HCT116 (cell line): ENCODE data around the gene SPIRE2. TPM values are rescaled to one million over a fixed set of nuclear protein-coding genes. Genes with fewer than 3 reads are reported as not detected.

Experiments
- ATAC-seq: fragments of 200-7000 bp; cut with Tn5 transposase; 2 replicates; pipeline ENCODE4 v1.9.1; 2020; ENCODE audit warnings: mild to moderate bottlenecking, moderate library complexity
- BruUV-seq: library from RNA; stranded (reverse); fragments of 400-500 nt; replicated peaks from 2 replicates; lab custom pipeline; 2021; lab: Mats Ljungman, UMichigan
- CTCF ChIA-PET: fragments of 300-600 bp; sonication (Branson Sonifier 250); formaldehyde crosslinking; loops from one replicate; lab custom pipeline; 2021; ENCODE audit warnings: antibody characterized with exemption; lab: Charles Lee
- POLR2A ChIA-PET: fragments of 300-600, 350-600 bp; sonication (Branson Sonifier 250); formaldehyde crosslinking; loops from one replicate; lab custom pipeline; 2021; ENCODE audit warnings: antibody characterized with exemption; lab: Charles Lee
- RAD21 ChIA-PET, 2 experiments: fragments of 300-600 bp; sonication (Branson Sonifier 250); formaldehyde crosslinking; loops; one replicate each; lab custom pipeline; 2023; ENCODE audit warnings: low total read pairs in 2 of 2; ENCODE audit not compliant: uncharacterized antibody in 2 of 2, unreplicated experiment in 2 of 2, low non-redundant PET in 1 of 2; lab: Charles Lee
- DNase-seq: peaks from one replicate; pipeline ENCODE4 v3.0.0-alpha.2; 2010; ENCODE audit warnings: low read depth, low spot score
- H2AFZ ChIP-seq: fragments of 200-600 bp; shearing (Covaris generic), sonication (generic); 2 replicates; pipeline ENCODE4 v1.6.1; 2017; ENCODE audit warnings: low read depth, mixed run types, mixed read lengths, antibody characterized with exemption, low read length; ENCODE audit not compliant: poor library complexity, severe bottlenecking
- H3K27ac ChIP-seq: 2 replicates; pipeline ENCODE4 v1.5.1; 2012; ENCODE audit warnings: low read depth, low read length
- H3K27me3 ChIP-seq: fragments of 200-600 bp; sonication (generic); 2 replicates; pipeline ENCODE4 v1.6.1; 2016; ENCODE audit warnings: mixed run types, low read length, mixed read lengths; ENCODE audit not compliant: insufficient read depth
- H3K36me3 ChIP-seq, 2 experiments: fragments of 200-500 bp in 1 of 2; fragments of 200-600 bp in 1 of 2; sonication (Bioruptor generic) in 1 of 2; sonication (generic) in 1 of 2; 2 replicates each; pipeline versions ENCODE4 v1.5.1 to v1.6.1; 2014 to 2016; ENCODE audit warnings: low read length in 2 of 2, inconsistent platforms in 1 of 2, mixed read lengths in 1 of 2, mixed run types in 1 of 2; ENCODE audit not compliant: insufficient read depth in 2 of 2, control insufficient read depth in 1 of 2
- H3K4me1 ChIP-seq, 2 experiments: fragments of 200-600 bp in 1 of 2; sonication (generic) in 1 of 2; 2 replicates each; pipeline versions ENCODE4 v1.5.1 to v1.6.1; 2012 to 2017; ENCODE audit warnings: low read length in 2 of 2, inconsistent platforms in 1 of 2, mild to moderate bottlenecking in 1 of 2, mixed read lengths in 1 of 2, mixed run types in 1 of 2, moderate library complexity in 1 of 2; ENCODE audit not compliant: insufficient read depth in 2 of 2, control insufficient read depth in 1 of 2
- H3K4me2 ChIP-seq: fragments of 200-600 bp; sonication (generic); 2 replicates; pipeline ENCODE4 v1.6.1; 2017; ENCODE audit warnings: mixed run types, low read length, mixed read lengths
- H3K4me3 ChIP-seq, 2 experiments: fragments of 200-600 bp in 1 of 2; sonication (generic) in 1 of 2; replicated peaks in 1 of 2; 2 replicates each; pipeline ENCODE4 v1.5.1; 2011 to 2016; ENCODE audit warnings: low read length in 2 of 2, control low read depth in 1 of 2, low read depth in 1 of 2, mild to moderate bottlenecking in 1 of 2, mixed read lengths in 1 of 2, mixed run types in 1 of 2
- H3K79me2 ChIP-seq: fragments of 200-600 bp; sonication (generic); 2 replicates; pipeline ENCODE4 v1.6.1; 2017; ENCODE audit warnings: mild to moderate bottlenecking, mixed run types, low read length, moderate library complexity, mixed read lengths; ENCODE audit not compliant: insufficient read depth
- H3K9ac ChIP-seq: fragments of 200-600 bp; sonication (generic); 2 replicates; pipeline ENCODE4 v1.6.1; 2016; ENCODE audit warnings: low read length, mixed read lengths
- H3K9me2 ChIP-seq: fragments of 200-600 bp; sonication (generic), shearing (Covaris generic); 2 replicates; pipeline ENCODE4 v1.6.1; 2017; ENCODE audit warnings: mixed run types, mild to moderate bottlenecking, moderate library complexity; ENCODE audit not compliant: insufficient read depth
- H3K9me3 ChIP-seq, 2 experiments: fragments of 200-500 bp in 1 of 2; fragments of 200-600 bp in 1 of 2; sonication (Bioruptor generic) in 1 of 2; sonication (generic) in 1 of 2; 2 replicates each; pipeline ENCODE4 v1.6.1; 2014 to 2017; ENCODE audit warnings: low read length in 2 of 2, mixed read lengths in 2 of 2, inconsistent platforms in 1 of 2, low read depth in 1 of 2, mild to moderate bottlenecking in 1 of 2, mixed run types in 1 of 2, moderate library complexity in 1 of 2; ENCODE audit not compliant: control insufficient read depth in 1 of 2, insufficient read depth in 1 of 2
- H4K20me1 ChIP-seq: fragments of 200-600 bp; sonication (generic), shearing (Covaris generic); 2 replicates; pipeline ENCODE4 v1.6.1; 2017; ENCODE audit warnings: mixed run types, mild to moderate bottlenecking, moderate library complexity; ENCODE audit not compliant: insufficient read depth
- ELF1 ChIP-seq: IDR thresholded peaks from 2 replicates; pipeline ENCODE4 v1.6.1; 2012; ENCODE audit warnings: low read depth, borderline replicate concordance
- EZH2phosphoT487 ChIP-seq: fragments of 200-600 bp; IDR thresholded peaks from 2 replicates; pipeline ENCODE4 v1.6.1; 2018; ENCODE audit warnings: antibody characterized with exemption, borderline replicate concordance
- FOSL1 ChIP-seq: IDR thresholded peaks from 2 replicates; pipeline ENCODE4 v1.6.1; 2012; ENCODE audit warnings: low read depth
- MAX ChIP-seq: IDR thresholded peaks from 2 replicates; pipeline ENCODE4 v1.6.1; 2012
- POLR2A ChIP-seq: IDR thresholded peaks from 2 replicates; pipeline ENCODE4 v1.7.0; 2011; ENCODE audit warnings: borderline replicate concordance; ENCODE audit not compliant: insufficient read depth, insufficient read length; ENCODE audit errors: extremely low read depth
- RAD21 ChIP-seq: IDR thresholded peaks from 2 replicates; pipeline ENCODE4 v1.6.1; 2012; ENCODE audit warnings: low read depth, mild to moderate bottlenecking
- YY1 ChIP-seq: IDR thresholded peaks from 2 replicates; pipeline ENCODE4 v1.6.1; 2011; ENCODE audit warnings: low read length, low read depth, moderate library complexity, mild to moderate bottlenecking; ENCODE audit not compliant: insufficient replicate concordance; ENCODE audit errors: extremely low read depth
- ZFX ChIP-seq: fragments of 450-650 bp; IDR thresholded peaks from 2 replicates; pipeline ENCODE4 v1.6.1; 2017
- ZNF274 ChIP-seq: fragments of 200-500 bp; sonication (Bioruptor generic); IDR thresholded peaks from 2 replicates; pipeline ENCODE4 v1.6.1; 2014; ENCODE audit warnings: mild to moderate bottlenecking, low read depth, low read length, inconsistent platforms
- intact Hi-C: fragments of 100-400 bp; cut with micrococcal nuclease; formaldehyde crosslinking; loops from 2 replicates; pipeline ENCODE4 v1.10.0; 2022
- total RNA-seq: library from RNA; stranded (reverse); gene quantifications from one replicate; pipeline ENCODE4 v1.2.1, GENCODE V29; 2021; ENCODE audit not compliant: unreplicated experiment
- TF ChIP-seq, protein P1 (sequence below): IDR thresholded peaks from 2 replicates; pipeline ENCODE4 v1.6.1; 2012; ENCODE audit warnings: low read depth

SPIRE2 gene
- total RNA-seq, 1 experiment from 2014 or later = 21.2 TPM

GRCh38 chr16:89827383-89828198 is 684 bp upstream of the SPIRE2 start:
- Histone ChIP-seq H3K9ac (peak overlapping the region; percentile 70), H3K9me3 (no peaks in the 10 kb centered on the region), H3K4me2 (peak overlapping the region; percentile 83), H2AFZ (no peak overlapping the region), H3K36me3 (no peaks in the 10 kb centered on the region), H4K20me1 (no peaks in the 10 kb centered on the region), H3K27ac (peak overlapping the region; percentile 76), H3K9me2 (no peaks in the 10 kb centered on the region), H3K4me3 (peak overlapping the region; percentile 58 to 61), H3K4me1 (peaks cover 22 to 32% of the 10 kb centered on the region in 2 experiments), H3K79me2 (no peaks in the 10 kb centered on the region), H3K27me3 (no peaks in the 10 kb centered on the region)
- ATAC-seq (peak; percentile 71), DNase-seq (peak; percentile 54)
- POLR2A ChIA-PET = interaction anchor here (0.7 to 1.1 kb wide), 3 partner anchors 11 to 33 kb away, joined by 3 to 5 read pairs (median 3); no protein-coding TSS in a partner anchor
- RAD21 ChIA-PET = no interaction called here
- intact Hi-C loops = loop anchor here (1.0 kb wide), 1 partner anchor 11 kb away; the partner anchor contains the start of gene FANCA
- CTCF ChIA-PET = no interaction called here
- no TSS peak for BruUV-seq
- peak; percentile 18; the same call in 1 of the 2 replicates for TF ChIP-seq ZFX
- no peak for TF ChIP-seq ZNF274
- no peak; the same call in 1 of the 2 replicates for TF ChIP-seq MAX
- TF ChIP-seq, all 23 proteins: peak for 1

GRCh38 chr16:89828870-89829629 is 775 bp downstream of the SPIRE2 start:
- CTCF ChIA-PET = interaction anchor here (0.8 to 1.2 kb wide), 2 partner anchors 32 to 44 kb away, joined by 3 read pairs; partner anchors contain the start of gene TCF25
- ATAC-seq = peak; percentile 24
- no peaks in the 10 kb centered on the region for H3K36me3 ChIP-seq

More at GRCh38 chr16:89828870-89829629, 775 bp downstream of the SPIRE2 start:
- H3K9me2 ChIP-seq = no peaks in the 10 kb centered on the region
- TF ChIP-seq FOSL1 = no peak
- TF ChIP-seq POLR2A = no peak
- TF ChIP-seq ELF1 = no peak
- TF ChIP-seq ZFX = no peak
- TF ChIP-seq EZH2phosphoT487 = no peak
- no peak for TF ChIP-seq YY1
- TF ChIP-seq, protein P1, sequence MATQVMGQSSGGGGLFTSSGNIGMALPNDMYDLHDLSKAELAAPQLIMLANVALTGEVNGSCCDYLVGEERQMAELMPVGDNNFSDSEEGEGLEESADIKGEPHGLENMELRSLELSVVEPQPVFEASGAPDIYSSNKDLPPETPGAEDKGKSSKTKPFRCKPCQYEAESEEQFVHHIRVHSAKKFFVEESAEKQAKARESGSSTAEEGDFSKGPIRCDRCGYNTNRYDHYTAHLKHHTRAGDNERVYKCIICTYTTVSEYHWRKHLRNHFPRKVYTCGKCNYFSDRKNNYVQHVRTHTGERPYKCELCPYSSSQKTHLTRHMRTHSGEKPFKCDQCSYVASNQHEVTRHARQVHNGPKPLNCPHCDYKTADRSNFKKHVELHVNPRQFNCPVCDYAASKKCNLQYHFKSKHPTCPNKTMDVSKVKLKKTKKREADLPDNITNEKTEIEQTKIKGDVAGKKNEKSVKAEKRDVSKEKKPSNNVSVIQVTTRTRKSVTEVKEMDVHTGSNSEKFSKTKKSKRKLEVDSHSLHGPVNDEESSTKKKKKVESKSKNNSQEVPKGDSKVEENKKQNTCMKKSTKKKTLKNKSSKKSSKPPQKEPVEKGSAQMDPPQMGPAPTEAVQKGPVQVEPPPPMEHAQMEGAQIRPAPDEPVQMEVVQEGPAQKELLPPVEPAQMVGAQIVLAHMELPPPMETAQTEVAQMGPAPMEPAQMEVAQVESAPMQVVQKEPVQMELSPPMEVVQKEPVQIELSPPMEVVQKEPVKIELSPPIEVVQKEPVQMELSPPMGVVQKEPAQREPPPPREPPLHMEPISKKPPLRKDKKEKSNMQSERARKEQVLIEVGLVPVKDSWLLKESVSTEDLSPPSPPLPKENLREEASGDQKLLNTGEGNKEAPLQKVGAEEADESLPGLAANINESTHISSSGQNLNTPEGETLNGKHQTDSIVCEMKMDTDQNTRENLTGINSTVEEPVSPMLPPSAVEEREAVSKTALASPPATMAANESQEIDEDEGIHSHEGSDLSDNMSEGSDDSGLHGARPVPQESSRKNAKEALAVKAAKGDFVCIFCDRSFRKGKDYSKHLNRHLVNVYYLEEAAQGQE = no peak
- no peak for TF ChIP-seq RAD21
- peaks cover 16 to 26% of the 10 kb centered on the region in 2 experiments for H3K4me1 ChIP-seq
- peak overlapping the region; percentile 68 to 72 for H3K4me3 ChIP-seq
- intact Hi-C loops = loop anchor here (1.0 kb wide), 1 partner anchor 13 kb away; the partner anchor contains the start of gene FANCA
- H2AFZ ChIP-seq = no peak overlapping the region
- no peaks in the 10 kb centered on the region for H3K9me3 ChIP-seq
- no peaks in the 10 kb centered on the region for H3K27me3 ChIP-seq
- H3K27ac ChIP-seq = peak overlapping the region; percentile 86; the same call in 1 of the 2 replicates
- H3K4me2 ChIP-seq = peak overlapping the region; percentile 100
- peak overlapping the region; percentile 71 for H3K9ac ChIP-seq
- RAD21 ChIA-PET = no interaction called here
- no peaks in the 10 kb centered on the region for H4K20me1 ChIP-seq
- no peaks in the 10 kb centered on the region for H3K79me2 ChIP-seq
- DNase-seq = no peak
- POLR2A ChIA-PET = interaction anchor here (1.1 kb wide), 1 partner anchor 14 kb away, joined by 5 read pairs; no protein-coding TSS in a partner anchor
- BruUV-seq = TSS peak; percentile 71
